Raji (cell line): Measurements from ENCODE around the gene MORF4L1.

Experiments
- POLR2A ChIP-seq: IDR thresholded peaks from 2 replicates; pipeline ENCODE4 v1.6.1; 2011; ENCODE audit warnings: low read depth, low read length, control low read depth; ENCODE audit not compliant: insufficient read depth

The MORF4L1 gene

GRCh38 chr15:78850941-78851755 is 21.5 kb upstream of the MORF4L1 start:
- no peak for TF ChIP-seq POLR2A

GRCh38 chr15:78853500-78853899 is 19.2 kb upstream of the MORF4L1 start:
- TF ChIP-seq POLR2A: no peak

- TF ChIP-seq POLR2A: no peak
Measured at GRCh38 chr15:78854833-78855372, 17.8 kb upstream of the MORF4L1 start.

GRCh38 chr15:78855746-78856145 is 16.9 kb upstream of the MORF4L1 start:
- no peak for TF ChIP-seq POLR2A

GRCh38 chr15:78859971-78860719 is 12.5 kb upstream of the MORF4L1 start:
- TF ChIP-seq POLR2A: no peak

- TF ChIP-seq POLR2A: no peak
Measured at GRCh38 chr15:78866803-78867202, 5.9 kb upstream of the MORF4L1 start.

- no peak for TF ChIP-seq POLR2A
Measured at GRCh38 chr15:78868366-78868765, 4.3 kb upstream of the MORF4L1 start.

- TF ChIP-seq POLR2A: peak; percentile 63
Measured at GRCh38 chr15:78872972-78873792, 492 bp downstream of the MORF4L1 start.

- TF ChIP-seq POLR2A: no peak
Measured at GRCh38 chr15:78873793-78874765, 1.4 kb downstream of the MORF4L1 start.

- no peak for TF ChIP-seq POLR2A
Measured at GRCh38 chr15:78875107-78875914, 2.6 kb downstream of the MORF4L1 start.

GRCh38 chr15:78878356-78878755 is 5.7 kb downstream of the MORF4L1 start:
- TF ChIP-seq POLR2A: no peak

- TF ChIP-seq POLR2A: no peak
Measured at GRCh38 chr15:78879517-78880241, 7.0 kb downstream of the MORF4L1 start.

GRCh38 chr15:78880242-78880533 is 7.5 kb downstream of the MORF4L1 start:
- no peak for TF ChIP-seq POLR2A
